Inflammatory macrophage treated with lipopolysaccharide for 4 hours (primary cell): Measurements from ENCODE around the gene ELMOD3.
"Not testable (repeated sequence)": the region's sequence is repeated elsewhere in the genome, so short reads cannot be mapped to it uniquely, and the experiment has no call there.

ENCODE experiments used
- DNase-seq: peaks from one replicate; pipeline ENCODE4 v3.0.0-alpha.2; 2020

The ELMOD3 gene

GRCh38 chr2:85329701-85330100 lies 24.9 kb upstream of the ELMOD3 start:
- DNase-seq, result not testable (repeated sequence)

GRCh38 chr2:85330839-85331636 lies 23.5 kb upstream of the ELMOD3 start:
- no peak for DNase-seq

GRCh38 chr2:85333877-85334276 lies 20.7 kb upstream of the ELMOD3 start:
- DNase-seq, result not testable (repeated sequence)

- DNase-seq, result no peak
These were observed 19.6 kb upstream of the ELMOD3 start for GRCh38 chr2:85334928-85335327.

- no peak for DNase-seq
These were observed 14.3 kb upstream of the ELMOD3 start for GRCh38 chr2:85340034-85340892.

- no peak for DNase-seq
These were observed 13.1 kb upstream of the ELMOD3 start for GRCh38 chr2:85341269-85342029.

- DNase-seq, result no peak
These were observed 12.4 kb upstream of the ELMOD3 start for GRCh38 chr2:85342156-85342555.

GRCh38 chr2:85343207-85343895 lies 11.2 kb upstream of the ELMOD3 start:
- not testable (repeated sequence) for DNase-seq

- DNase-seq, result no peak
These were observed 10.1 kb upstream of the ELMOD3 start for GRCh38 chr2:85344356-85344954.

- DNase-seq, result no peak
These were observed 7.0 kb upstream of the ELMOD3 start for GRCh38 chr2:85347599-85347998.

GRCh38 chr2:85353876-85354285 lies 688 bp upstream of the ELMOD3 start:
- DNase-seq, result no peak

GRCh38 chr2:85355073-85355410 lies 473 bp downstream of the ELMOD3 start:
- no peak for DNase-seq

- no peak for DNase-seq
These were observed 952 bp downstream of the ELMOD3 start for GRCh38 chr2:85355521-85355920.

- DNase-seq, result no peak
These were observed 1.6 kb downstream of the ELMOD3 start for GRCh38 chr2:85356186-85356585.

GRCh38 chr2:85357736-85358135 lies 3.2 kb downstream of the ELMOD3 start:
- no peak for DNase-seq

- not testable (repeated sequence) for DNase-seq
These were observed 8.3 kb downstream of the ELMOD3 start for GRCh38 chr2:85362653-85363387.

- DNase-seq, result no peak
These were observed 12.6 kb downstream of the ELMOD3 start for GRCh38 chr2:85367180-85367579.

- no peak for DNase-seq
These were observed 14.4 kb downstream of the ELMOD3 start for GRCh38 chr2:85368921-85369320.

GRCh38 chr2:85369500-85369899 lies 14.9 kb downstream of the ELMOD3 start:
- DNase-seq, result no peak

- no peak for DNase-seq
These were observed 16.5 kb downstream of the ELMOD3 start for GRCh38 chr2:85371045-85371444.

- no peak for DNase-seq
These were observed 21.9 kb downstream of the ELMOD3 start for GRCh38 chr2:85376291-85377065.
